Spleen (tissue), 7 donors: ENCODE data around the gene NDRG3.

Source experiments
- CTCF ChIP-seq, 11 experiments: fragments of 200-600 bp in 7 of 11; fragments of 450-650 bp in 4 of 11; sonication (generic) in 4 of 11; IDR thresholded peaks in 8 of 11; conservative IDR thresholded peaks in 3 of 11; 1 replicate in 7 of 11; 2 replicates in 4 of 11; pipeline versions ENCODE4 v1.4.0 to v1.8.0; 2016 to 2021; ENCODE audit warnings: antibody characterized with exemption in 11 of 11, inconsistent platforms in 4 of 11, mild to moderate bottlenecking in 1 of 11
- POLR2A ChIP-seq, 3 donors: fragments of 450-650 bp; IDR thresholded peaks; one replicate each; pipeline ENCODE4 v1.5.1; 2017; ENCODE audit warnings: antibody characterized with exemption in 3 of 3, mild to moderate bottlenecking in 1 of 3
- donor health status: DM: no; HTN: no; CAD: no; lungs with moderate emphysema.
- donor health status: DM: no; HTN: no; CAD: no.
- donor health status: DM: no; HTN: no; CAD: no.

- TF ChIP-seq POLR2A (IDR thresholded peaks at IDR 0.05) = no peak
- no peak for TF ChIP-seq CTCF (IDR thresholded peaks at IDR 0.05 in 8 of 11, conservative IDR thresholded peaks at IDR 0.05 in 3 of 11)
Observed at GRCh38 chr20:36633285-36633772, 112.6 kb downstream of the NDRG3 start.
